Ureter (tissue), 1 donor: ENCODE results near the gene P4HA2. TPM values are rescaled to one million over a fixed set of nuclear protein-coding genes. Genes with fewer than 3 reads are reported as not detected.
"Not testable (repeated sequence)": the region's sequence is repeated elsewhere in the genome, so short reads cannot be mapped to it uniquely, and the experiment has no call there.

Experiments
- DNase-seq: peaks from one replicate; pipeline ENCODE4 v3.0.0-alpha.2; 2020; ENCODE audit warnings: low spot score
- total RNA-seq: library from RNA; stranded (reverse); gene quantifications from one replicate; pipeline ENCODE4 v1.2.4, GENCODE V29; 2023
- donor health status: DM: yes; HTN: yes; CAD: no.

Gene P4HA2
- total RNA-seq, 1 donor from 2014 or later = 39.7 TPM

- DNase-seq = no peak
Measured at GRCh38 chr5:132199116-132199680, 28.5 kb downstream of the P4HA2 start.

GRCh38 chr5:132198571-132198970, 29.1 kb downstream of the P4HA2 start:
- DNase-seq = no peak

GRCh38 chr5:132195727-132196126, 31.9 kb downstream of the P4HA2 start:
- no peak for DNase-seq

GRCh38 chr5:132193165-132193694, 34.4 kb downstream of the P4HA2 start:
- no peak for DNase-seq

- no peak for DNase-seq
Measured at GRCh38 chr5:132190161-132190817, 37.4 kb downstream of the P4HA2 start.

- no peak for DNase-seq
Measured at GRCh38 chr5:132184588-132184987, 43.1 kb downstream of the P4HA2 start.

GRCh38 chr5:132183723-132184122, 43.9 kb downstream of the P4HA2 start:
- DNase-seq = no peak

- no peak for DNase-seq
Measured at GRCh38 chr5:132182359-132183040, 45.2 kb downstream of the P4HA2 start.

GRCh38 chr5:132181011-132181629, 46.5 kb downstream of the P4HA2 start:
- no peak for DNase-seq

- DNase-seq = no peak
Measured at GRCh38 chr5:132180134-132180745, 47.4 kb downstream of the P4HA2 start.

- no peak for DNase-seq
Measured at GRCh38 chr5:132179405-132179804, 48.2 kb downstream of the P4HA2 start.

GRCh38 chr5:132177691-132178149, 49.9 kb downstream of the P4HA2 start:
- DNase-seq = no peak

GRCh38 chr5:132176987-132177386, 50.7 kb downstream of the P4HA2 start:
- DNase-seq = no peak

GRCh38 chr5:132176521-132176945, 51.1 kb downstream of the P4HA2 start:
- no peak for DNase-seq

GRCh38 chr5:132162945-132163344, 64.7 kb downstream of the P4HA2 start:
- DNase-seq = no peak

- DNase-seq = not testable (repeated sequence)
Measured at GRCh38 chr5:132161574-132162326, 65.9 kb downstream of the P4HA2 start.

- no peak for DNase-seq
Measured at GRCh38 chr5:132156413-132156812, 71.2 kb downstream of the P4HA2 start.

- no peak for DNase-seq
Measured at GRCh38 chr5:132150565-132150964, 77.1 kb downstream of the P4HA2 start.

GRCh38 chr5:132147663-132148062, 80.0 kb downstream of the P4HA2 start:
- no peak for DNase-seq

- DNase-seq = not testable (repeated sequence)
Measured at GRCh38 chr5:132145326-132145725, 82.3 kb downstream of the P4HA2 start.

GRCh38 chr5:132143148-132143547, 84.5 kb downstream of the P4HA2 start:
- no peak for DNase-seq
